RWPE1 (cell line): ENCODE data around the gene DPH3.

Experiments used
- CTCF ChIA-PET: fragments of 350-600 bp; sonication (Branson Sonifier 250); formaldehyde crosslinking; extraction: SDS; loops from one replicate; lab custom pipeline; 2021; lab: Yijun Ruan, JAX
- POLR2A ChIA-PET: fragments of 400-600 bp; formaldehyde crosslinking; extraction: SDS; loops from one replicate; lab custom pipeline; 2020; ENCODE audit warnings: antibody characterized with exemption; ENCODE audit not compliant: low non-redundant PET; lab: Yijun Ruan, JAX
- DNase-seq: peaks from one replicate; pipeline ENCODE4 v3.0.0; 2012; ENCODE audit warnings: low spot score
- H3K27ac ChIP-seq: fragments of 450-650 bp; 2 replicates; pipeline ENCODE4 v1.5.1; 2017
- CTCF ChIP-seq: fragments of 450-650 bp; conservative IDR thresholded peaks from 2 replicates; pipeline ENCODE4 v1.5.1; 2017; ENCODE audit warnings: low read depth, mild to moderate bottlenecking

The DPH3 gene

DNA sequence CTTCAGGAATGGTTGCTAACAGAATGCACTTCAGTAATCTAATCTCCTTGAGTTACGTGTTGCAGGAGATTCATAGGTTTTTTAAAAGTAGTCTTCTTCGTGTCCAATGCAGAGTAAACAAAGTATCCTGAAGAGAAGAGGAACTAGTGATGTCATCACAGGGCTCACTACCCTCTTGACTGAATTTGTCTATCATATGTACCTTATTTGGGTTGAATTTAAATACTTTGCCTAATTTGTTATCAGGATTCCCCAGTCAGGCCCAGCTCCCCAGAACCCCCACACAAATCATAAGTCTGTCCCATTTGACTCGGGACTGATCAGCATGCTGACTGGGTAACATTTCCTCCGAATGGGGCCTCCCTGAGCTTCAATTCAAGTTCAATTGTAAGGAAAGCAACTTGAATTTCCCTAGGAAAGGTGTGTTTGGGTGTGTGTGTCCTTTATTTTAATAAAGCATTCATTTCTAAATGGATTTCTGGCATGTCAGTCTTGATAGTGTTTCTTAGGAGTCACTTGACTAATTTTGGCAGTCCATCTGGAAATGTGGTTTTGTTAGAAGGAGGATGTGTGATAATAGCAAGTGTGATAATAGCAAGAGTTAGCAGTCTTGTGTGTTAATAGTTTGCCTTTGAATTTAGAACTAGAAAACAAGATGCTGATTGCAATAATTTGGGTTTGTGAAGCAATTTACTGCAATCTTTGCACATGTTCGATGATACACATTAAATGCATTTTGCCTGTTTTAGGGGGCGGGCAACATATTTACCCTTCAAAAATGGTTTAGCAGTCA is 22.2 kb upstream of the DPH3 start:
- CTCF ChIA-PET = no interaction called here
- POLR2A ChIA-PET = no interaction called here
- no peak for TF ChIP-seq CTCF

GRCh38 chr3:16286161-16286560 is 21.4 kb upstream of the DPH3 start:
- ChIA-PET POLR2A (no interaction called here), CTCF (no interaction called here)
- no peak for TF ChIP-seq CTCF
- no peak overlapping the region for H3K27ac ChIP-seq
- no peak for DNase-seq

More for the DNA sequence above, 22.2 kb upstream of the DPH3 start:
- DNase-seq = no peak
- no peak overlapping the region for H3K27ac ChIP-seq

- POLR2A ChIA-PET = no interaction called here
- no peak for DNase-seq
- CTCF ChIA-PET = no interaction called here
- no peak overlapping the region for H3K27ac ChIP-seq
- no peak for TF ChIP-seq CTCF
These were observed 19.9 kb upstream of the DPH3 start for GRCh38 chr3:16284633-16285032.

DNA sequence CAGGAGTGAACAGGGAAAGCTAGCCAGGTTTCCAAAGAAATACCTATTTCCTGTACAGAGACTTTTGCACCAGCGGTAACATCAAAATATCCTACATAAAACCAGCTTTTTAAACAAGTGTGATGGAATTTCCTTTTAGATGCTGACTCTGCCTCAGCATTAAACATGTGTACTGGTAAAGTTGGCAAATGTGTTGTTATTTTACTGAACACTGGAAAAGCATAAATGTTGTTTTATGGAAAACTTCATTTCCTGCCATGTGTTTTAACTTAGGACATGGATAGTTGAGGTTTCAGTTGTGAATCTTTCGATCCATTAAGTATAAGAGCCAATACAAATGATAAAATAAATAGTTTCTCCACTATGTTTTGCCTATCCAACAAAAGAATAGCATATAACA is 15.9 kb upstream of the DPH3 start:
- no peak overlapping the region for H3K27ac ChIP-seq
- DNase-seq = no peak
- CTCF ChIA-PET = interaction anchor here (0.6 kb wide), 1 partner anchor 9 kb away, joined by 3 read pairs; no protein-coding TSS in a partner anchor
- TF ChIP-seq CTCF = no peak
- POLR2A ChIA-PET = no interaction called here

DNA sequence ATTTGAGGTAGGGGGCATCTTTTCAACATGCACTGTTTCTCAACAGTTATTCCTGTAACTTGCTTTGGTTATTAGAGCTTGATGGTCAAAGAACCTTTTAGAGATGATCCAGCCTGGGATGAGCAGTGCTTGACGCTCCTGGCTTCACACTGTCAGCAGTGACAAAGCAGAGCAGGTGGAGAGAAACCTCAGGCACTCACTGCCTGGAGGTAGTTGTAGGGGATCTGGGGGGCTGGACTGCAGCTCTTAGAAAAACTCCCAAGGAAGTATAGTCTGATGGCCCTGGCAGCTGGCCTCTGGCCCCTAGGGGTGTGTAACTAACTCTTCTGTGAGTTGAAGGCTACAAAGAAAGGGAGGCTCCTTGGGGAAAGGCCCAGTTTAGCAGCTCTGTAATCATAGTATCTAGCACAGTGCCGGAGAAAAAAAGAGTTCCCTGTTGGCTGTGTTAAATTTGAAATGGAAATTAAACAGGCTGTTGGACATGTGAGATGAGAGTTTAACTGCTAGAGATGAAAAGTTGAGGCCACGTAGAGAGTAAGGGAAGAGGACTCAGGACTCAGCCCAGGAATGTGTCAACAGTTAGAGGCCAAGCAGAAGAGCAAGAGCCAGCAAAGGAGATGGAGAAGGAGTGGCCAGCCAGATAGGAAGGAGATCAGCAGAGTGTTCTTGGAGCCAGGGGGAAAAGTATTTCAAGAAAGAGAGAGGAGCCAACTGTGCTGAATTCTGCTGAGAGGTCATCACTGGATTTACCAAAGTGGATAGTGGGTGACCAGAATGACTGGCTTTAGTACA is 14.5 kb upstream of the DPH3 start:
- POLR2A ChIA-PET = no interaction called here
- CTCF ChIA-PET = interaction anchor here (0.6 kb wide), 1 partner anchor 11 kb away, joined by 3 read pairs; no protein-coding TSS in a partner anchor
- no peak for TF ChIP-seq CTCF
- H3K27ac ChIP-seq = no peak overlapping the region
- no peak for DNase-seq

- CTCF ChIA-PET = interaction anchor here (0.8 to 1.5 kb wide), 2 partner anchors 13 to 112 kb away, joined by 3 to 7 read pairs; no protein-coding TSS in a partner anchor
- no peak for DNase-seq
- POLR2A ChIA-PET = no interaction called here
- no peak for TF ChIP-seq CTCF
- H3K27ac ChIP-seq = no peak overlapping the region
These were observed 12.7 kb upstream of the DPH3 start for GRCh38 chr3:16277471-16277870.
